ENCODE data around the gene GREB1L. TPM values are rescaled to one million over a fixed set of nuclear protein-coding genes. Genes with fewer than 3 reads are reported as not detected.

The GREB1L gene
- polyA plus RNA-seq, 1 donor (not counting 4 experiments of a cell fraction or from before 2014, with no cell fraction given): 5.5 TPM

GRCh38 chr18:21483051-21483450 is 241.0 kb downstream of the GREB1L start:
- Histone ChIP-seq H3K9ac (ENCODE audit: control insufficient read depth, extremely low read depth, insufficient read depth, low read length) (no peak overlapping the region), H3K4me3 (ENCODE audit: control insufficient read depth in 2 of 3, extremely low read depth in 1 of 3, insufficient read depth in 2 of 3, low read depth in 1 of 3, low read length in 3 of 3) (no peak overlapping the region), H3K79me2 (ENCODE audit: control insufficient read depth, insufficient read depth, low read length) (no peaks in the 10 kb centered on the region), H3K4me2 (ENCODE audit: control insufficient read depth, extremely low read depth, insufficient read depth, low read depth, low read length) (no peak overlapping the region), H2AFZ (ENCODE audit: control insufficient read depth, low read length) (no peak overlapping the region), H4K20me1 (ENCODE audit: control insufficient read depth, extremely low read depth, insufficient read depth, low read length) (no peaks in the 10 kb centered on the region), H3K27me3 (ENCODE audit: control insufficient read depth, extremely low read depth, insufficient read depth, low read length) (no peaks in the 10 kb centered on the region), H3K9me3 (ENCODE audit: control insufficient read depth, low read depth, low read length) (no peaks in the 10 kb centered on the region), H3K27ac (ENCODE audit: control insufficient read depth, insufficient read depth, low read length) (no peak overlapping the region), H3K36me3 (ENCODE audit: control insufficient read depth in 2 of 2, extremely low read depth in 1 of 2, insufficient read depth in 2 of 2, low read length in 2 of 2) (no peaks in the 10 kb centered on the region), H3K4me1 (ENCODE audit: control insufficient read depth, extremely low read depth, insufficient read depth, low read length) (no peaks in the 10 kb centered on the region), H3K9me1 (ENCODE audit: control insufficient read depth, extremely low read depth, insufficient read depth, low read length) (no peaks in the 10 kb centered on the region)
- dilution Hi-C loops (cut with MboI; ENCODE audit: extremely low pct_ligation_motif_present, low sequenced_read_pairs): no loop called here
- no peak for TF ChIP-seq EZH2 (IDR thresholded peaks at IDR 0.05; ENCODE audit: low read length)
- no peak for TF ChIP-seq CTCF (optimal IDR thresholded peaks at IDR 0.05 in 1 of 3, IDR thresholded peaks at IDR 0.05 in 1 of 3, conservative IDR thresholded peaks at IDR 0.05 in 1 of 3; ENCODE audit: extremely low read depth in 1 of 3, insufficient read depth in 2 of 3, low read length in 3 of 3)
- no peak for FAIRE-seq
- DNase-seq (ENCODE audit: low read depth, low spot score): no peak

- Histone ChIP-seq H3K27me3 (ENCODE audit: control insufficient read depth, extremely low read depth, insufficient read depth, low read length) (no peaks in the 10 kb centered on the region), H3K4me1 (ENCODE audit: control insufficient read depth, extremely low read depth, insufficient read depth, low read length) (no peaks in the 10 kb centered on the region), H3K9me1 (ENCODE audit: control insufficient read depth, extremely low read depth, insufficient read depth, low read length) (no peaks in the 10 kb centered on the region), H2AFZ (ENCODE audit: control insufficient read depth, low read length) (no peak overlapping the region), H4K20me1 (ENCODE audit: control insufficient read depth, extremely low read depth, insufficient read depth, low read length) (no peaks in the 10 kb centered on the region), H3K36me3 (ENCODE audit: control insufficient read depth in 2 of 2, extremely low read depth in 1 of 2, insufficient read depth in 2 of 2, low read length in 2 of 2) (no peaks in the 10 kb centered on the region), H3K79me2 (ENCODE audit: control insufficient read depth, insufficient read depth, low read length) (no peaks in the 10 kb centered on the region), H3K9me3 (ENCODE audit: control insufficient read depth, low read depth, low read length) (no peaks in the 10 kb centered on the region), H3K4me3 (ENCODE audit: control insufficient read depth in 2 of 3, extremely low read depth in 1 of 3, insufficient read depth in 2 of 3, low read depth in 1 of 3, low read length in 3 of 3) (no peak overlapping the region), H3K27ac (ENCODE audit: control insufficient read depth, insufficient read depth, low read length) (no peak overlapping the region), H3K9ac (ENCODE audit: control insufficient read depth, extremely low read depth, insufficient read depth, low read length) (no peak overlapping the region), H3K4me2 (ENCODE audit: control insufficient read depth, extremely low read depth, insufficient read depth, low read depth, low read length) (no peak overlapping the region)
- TF ChIP-seq CTCF (optimal IDR thresholded peaks at IDR 0.05 in 1 of 3, IDR thresholded peaks at IDR 0.05 in 1 of 3, conservative IDR thresholded peaks at IDR 0.05 in 1 of 3; ENCODE audit: extremely low read depth in 1 of 3, insufficient read depth in 2 of 3, low read length in 3 of 3) (no peak), EZH2 (IDR thresholded peaks at IDR 0.05; ENCODE audit: low read length) (no peak)
- DNase-seq (ENCODE audit: low read depth, low spot score) (no peak), FAIRE-seq (no peak)
- dilution Hi-C loops (cut with MboI; ENCODE audit: extremely low pct_ligation_motif_present, low sequenced_read_pairs): no loop called here
Measured at GRCh38 chr18:21484851-21485636, 243.0 kb downstream of the GREB1L start.

Data from keratinocyte (primary cell).